HG03175 (cell line): Measurements from ENCODE around the gene GRM8.

Source experiments
- ATAC-seq: cut with Tn5 transposase; IDR thresholded peaks from one replicate; pipeline ENCODE4 v1.9.1; 2021; ENCODE audit warnings: mild to moderate bottlenecking, moderate library complexity; ENCODE audit not compliant: unreplicated experiment

GRM8 gene

GRCh38 chr7:127035203-127035849 is 217.4 kb downstream of the GRM8 start:
- no peak for ATAC-seq

- no peak for ATAC-seq
Observed at GRCh38 chr7:127034186-127034806, 218.4 kb downstream of the GRM8 start.

GRCh38 chr7:127029823-127030222 is 222.9 kb downstream of the GRM8 start:
- no peak for ATAC-seq

- ATAC-seq, result no peak
Observed at GRCh38 chr7:127021857-127022256, 230.9 kb downstream of the GRM8 start.

- no peak for ATAC-seq
Observed at GRCh38 chr7:127021019-127021738, 231.6 kb downstream of the GRM8 start.

GRCh38 chr7:127018889-127019288 is 233.9 kb downstream of the GRM8 start:
- ATAC-seq, result no peak

GRCh38 chr7:127017196-127017595 is 235.5 kb downstream of the GRM8 start:
- no peak for ATAC-seq

- ATAC-seq, result no peak
Observed at GRCh38 chr7:127000725-127001124, 252.0 kb downstream of the GRM8 start.

GRCh38 chr7:126996659-126997058 is 256.1 kb downstream of the GRM8 start:
- ATAC-seq, result no peak

GRCh38 chr7:126993626-126994213 is 259.0 kb downstream of the GRM8 start:
- ATAC-seq, result no peak

- no peak for ATAC-seq
Observed at GRCh38 chr7:126988022-126988421, 264.7 kb downstream of the GRM8 start.

GRCh38 chr7:126979722-126980121 is 273.0 kb downstream of the GRM8 start:
- ATAC-seq, result no peak

GRCh38 chr7:126978865-126979264 is 273.9 kb downstream of the GRM8 start:
- ATAC-seq, result no peak

- ATAC-seq, result no peak
Observed at GRCh38 chr7:126973066-126973465, 279.7 kb downstream of the GRM8 start.

GRCh38 chr7:126972571-126972970 is 280.2 kb downstream of the GRM8 start:
- no peak for ATAC-seq

GRCh38 chr7:126959649-126960048 is 293.1 kb downstream of the GRM8 start:
- no peak for ATAC-seq

GRCh38 chr7:126958367-126958766 is 294.4 kb downstream of the GRM8 start:
- ATAC-seq, result no peak

GRCh38 chr7:126957443-126957842 is 295.3 kb downstream of the GRM8 start:
- no peak for ATAC-seq

GRCh38 chr7:126953461-126953860 is 299.3 kb downstream of the GRM8 start:
- ATAC-seq, result no peak

GRCh38 chr7:126948664-126949063 is 304.1 kb downstream of the GRM8 start:
- peak; percentile 72 for ATAC-seq

GRCh38 chr7:126940723-126941307 is 311.9 kb downstream of the GRM8 start:
- ATAC-seq, result no peak
